Keratinocyte (primary cell): ENCODE data around the gene CFAP299. TPM values are rescaled to one million over a fixed set of nuclear protein-coding genes. Genes with fewer than 3 reads are reported as not detected.

ENCODE experiments used
- DNase-seq: peaks from one replicate; pipeline ENCODE4 v3.0.0-alpha.2; 2011; ENCODE audit warnings: low read depth, missing footprints, low spot score
- FAIRE-seq: peaks from 2 replicates; lab custom pipeline; 2011; peaks lifted over from hg19 to GRCh38; lab: Jason Lieb, UNC
- H2AFZ ChIP-seq: 2 replicates; pipeline ENCODE4 v1.6.0; 2012; ENCODE audit warnings: low read length, control low read depth, inconsistent platforms; ENCODE audit not compliant: control insufficient read depth
- H3K27ac ChIP-seq: 2 replicates; pipeline ENCODE4 v1.5.1; 2011; ENCODE audit warnings: low read length; ENCODE audit not compliant: control insufficient read depth, insufficient read depth
- H3K27me3 ChIP-seq: 3 replicates; pipeline ENCODE4 v1.6.0; 2011; ENCODE audit warnings: low read length; ENCODE audit not compliant: control insufficient read depth, insufficient read depth; ENCODE audit errors: extremely low read depth
- H3K36me3 ChIP-seq, 2 experiments: 2 replicates in 1 of 2; 3 replicates in 1 of 2; pipeline ENCODE4 v1.5.1; 2011; ENCODE audit warnings: low read length in 2 of 2, mild to moderate bottlenecking in 1 of 2; ENCODE audit not compliant: control insufficient read depth in 2 of 2, insufficient read depth in 2 of 2; ENCODE audit errors: extremely low read depth in 1 of 2
- H3K4me1 ChIP-seq: 3 replicates; pipeline ENCODE4 v1.5.1; 2011; ENCODE audit warnings: low read length; ENCODE audit not compliant: control insufficient read depth, insufficient read depth; ENCODE audit errors: extremely low read depth
- H3K4me2 ChIP-seq: 3 replicates; pipeline ENCODE4 v1.6.0; 2011; ENCODE audit warnings: low read depth, low read length; ENCODE audit not compliant: control insufficient read depth, insufficient read depth; ENCODE audit errors: extremely low read depth
- H3K4me3 ChIP-seq, 3 experiments: fragments of 200-600 bp in 1 of 3; sonication (generic) in 1 of 3; 2 replicates in 2 of 3; 3 replicates in 1 of 3; pipeline ENCODE4 v1.5.1; 2011 to 2016; ENCODE audit warnings: low read length in 3 of 3, mild to moderate bottlenecking in 3 of 3, control low read depth in 2 of 3, inconsistent platforms in 1 of 3, low read depth in 1 of 3, mixed read lengths in 1 of 3, mixed run types in 1 of 3, moderate library complexity in 1 of 3; ENCODE audit not compliant: control insufficient read depth in 2 of 3, insufficient read depth in 2 of 3; ENCODE audit errors: extremely low read depth in 1 of 3
- H3K79me2 ChIP-seq: 2 replicates; pipeline ENCODE4 v1.6.0; 2012; ENCODE audit warnings: low read length; ENCODE audit not compliant: control insufficient read depth, insufficient read depth
- H3K9ac ChIP-seq: 3 replicates; pipeline ENCODE4 v1.6.0; 2011; ENCODE audit warnings: low read length; ENCODE audit not compliant: control insufficient read depth, insufficient read depth; ENCODE audit errors: extremely low read depth
- H3K9me1 ChIP-seq: 3 replicates; pipeline ENCODE4 v1.6.0; 2011; ENCODE audit warnings: low read length; ENCODE audit not compliant: control insufficient read depth, insufficient read depth; ENCODE audit errors: extremely low read depth
- H3K9me3 ChIP-seq: 2 replicates; pipeline ENCODE4 v1.5.1; 2012; ENCODE audit warnings: low read depth, low read length; ENCODE audit not compliant: control insufficient read depth
- H4K20me1 ChIP-seq: 3 replicates; pipeline ENCODE4 v1.6.0; 2011; ENCODE audit warnings: low read length; ENCODE audit not compliant: control insufficient read depth, insufficient read depth; ENCODE audit errors: extremely low read depth
- EZH2 ChIP-seq: IDR thresholded peaks from one replicate; pipeline ENCODE4 v1.6.1; 2012; ENCODE audit warnings: inconsistent platforms, mild to moderate bottlenecking, low read length, moderate library complexity
- dilution Hi-C: fragments of 300-500 bp; cut with MboI; formaldehyde crosslinking; loops from one replicate; pipeline ENCODE4 v1.7.0; 2020; ENCODE audit warnings: low sequenced_read_pairs; ENCODE audit not compliant: extremely low pct_ligation_motif_present
- polyA plus RNA-seq, 5 experiments: library from polyadenylated mRNA; depleted of rRNA in 3 of 5; stranded (reverse) in 3 of 5; stranded (forward) in 1 of 5; unstranded in 1 of 5; fragments of >200 nt; gene quantifications; 1 replicate in 1 of 5; 2 replicates in 3 of 5; 3 replicates in 1 of 5; pipeline versions ENCODE4 v1.2.1 to v1.2.3, GENCODE V29; 2011 to 2012; ENCODE audit warnings: missing spikeins in 2 of 5, low read depth in 1 of 5, low replicate concordance in 1 of 5
- TF ChIP-seq, protein P1 (sequence below), 3 experiments: IDR thresholded peaks in 1 of 3; conservative IDR thresholded peaks in 1 of 3; optimal IDR thresholded peaks in 1 of 3; 2 replicates in 2 of 3; 3 replicates in 1 of 3; pipeline versions ENCODE3 to v1.5.1; 2011; ENCODE audit warnings: low read length in 3 of 3, mild to moderate bottlenecking in 3 of 3, moderate library complexity in 2 of 3, control low read depth in 1 of 3, inconsistent platforms in 1 of 3; ENCODE audit not compliant: insufficient read depth in 2 of 3; ENCODE audit errors: extremely low read depth in 1 of 3

Gene CFAP299
- polyA plus RNA-seq, 1 donor (not counting 4 experiments of a cell fraction or from before 2014, with no cell fraction given), result 0.14 TPM

GRCh38 chr4:80362578-80363181 lies 27.1 kb downstream of the CFAP299 start:
- H3K4me2 ChIP-seq, result no peak overlapping the region
- no peak overlapping the region for H2AFZ ChIP-seq
- dilution Hi-C loops, result loop anchor here (25.0 kb wide), 1 partner anchor 675 kb away; the partner anchor contains the start of gene BMP3
- H4K20me1 ChIP-seq, result no peaks in the 10 kb centered on the region
- no peaks in the 10 kb centered on the region for H3K9me3 ChIP-seq
- H3K36me3 ChIP-seq, result no peaks in the 10 kb centered on the region
- no peak overlapping the region for H3K9ac ChIP-seq
- TF ChIP-seq, protein P1, sequence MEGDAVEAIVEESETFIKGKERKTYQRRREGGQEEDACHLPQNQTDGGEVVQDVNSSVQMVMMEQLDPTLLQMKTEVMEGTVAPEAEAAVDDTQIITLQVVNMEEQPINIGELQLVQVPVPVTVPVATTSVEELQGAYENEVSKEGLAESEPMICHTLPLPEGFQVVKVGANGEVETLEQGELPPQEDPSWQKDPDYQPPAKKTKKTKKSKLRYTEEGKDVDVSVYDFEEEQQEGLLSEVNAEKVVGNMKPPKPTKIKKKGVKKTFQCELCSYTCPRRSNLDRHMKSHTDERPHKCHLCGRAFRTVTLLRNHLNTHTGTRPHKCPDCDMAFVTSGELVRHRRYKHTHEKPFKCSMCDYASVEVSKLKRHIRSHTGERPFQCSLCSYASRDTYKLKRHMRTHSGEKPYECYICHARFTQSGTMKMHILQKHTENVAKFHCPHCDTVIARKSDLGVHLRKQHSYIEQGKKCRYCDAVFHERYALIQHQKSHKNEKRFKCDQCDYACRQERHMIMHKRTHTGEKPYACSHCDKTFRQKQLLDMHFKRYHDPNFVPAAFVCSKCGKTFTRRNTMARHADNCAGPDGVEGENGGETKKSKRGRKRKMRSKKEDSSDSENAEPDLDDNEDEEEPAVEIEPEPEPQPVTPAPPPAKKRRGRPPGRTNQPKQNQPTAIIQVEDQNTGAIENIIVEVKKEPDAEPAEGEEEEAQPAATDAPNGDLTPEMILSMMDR (optimal IDR thresholded peaks at IDR 0.05 in 1 of 3, IDR thresholded peaks at IDR 0.05 in 1 of 3, conservative IDR thresholded peaks at IDR 0.05 in 1 of 3; ENCODE audit: extremely low read depth in 1 of 3, insufficient read depth in 2 of 3, low read length in 3 of 3), result peak; percentile 65 to 73 (median 68)
- TF ChIP-seq EZH2, result no peak
- no peaks in the 10 kb centered on the region for H3K4me1 ChIP-seq
- H3K27me3 ChIP-seq, result no peaks in the 10 kb centered on the region
- H3K4me3 ChIP-seq, result no peak overlapping the region
- H3K27ac ChIP-seq, result no peak overlapping the region
- no peak for DNase-seq
- H3K79me2 ChIP-seq, result no peaks in the 10 kb centered on the region
- H3K9me1 ChIP-seq, result no peaks in the 10 kb centered on the region
- FAIRE-seq, result no peak

DNA sequence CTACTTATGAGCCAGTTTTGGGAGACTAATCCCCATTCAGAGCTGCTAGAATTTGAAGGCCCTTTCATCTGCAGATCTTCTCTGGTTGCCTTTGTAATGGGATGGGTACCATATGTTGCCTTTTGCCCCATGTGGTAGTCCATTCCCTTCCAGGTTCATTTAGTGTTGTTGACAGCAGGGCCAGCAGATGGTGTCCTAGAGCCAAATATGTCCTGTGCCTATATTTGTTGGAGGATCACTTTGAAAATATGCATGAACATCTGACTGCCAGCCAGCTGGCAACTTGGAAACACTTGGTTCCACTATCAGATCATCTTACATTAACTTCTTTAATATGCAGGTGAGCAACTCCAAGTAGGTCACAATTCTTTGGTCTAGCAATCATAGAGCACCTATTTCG lies 30.4 kb downstream of the CFAP299 start:
- Histone ChIP-seq H3K4me1 (no peaks in the 10 kb centered on the region), H3K79me2 (no peaks in the 10 kb centered on the region), H3K4me2 (no peak overlapping the region), H3K36me3 (no peaks in the 10 kb centered on the region), H3K9me3 (peaks cover 3% of the 10 kb centered on the region), H3K9ac (no peak overlapping the region), H3K27me3 (no peaks in the 10 kb centered on the region), H3K27ac (no peak overlapping the region), H3K9me1 (no peaks in the 10 kb centered on the region), H4K20me1 (no peaks in the 10 kb centered on the region), H2AFZ (no peak overlapping the region), H3K4me3 (no peak overlapping the region)
- dilution Hi-C loops, result loop anchor here (25.0 kb wide), 1 partner anchor 671 kb away; the partner anchor contains the start of gene BMP3
- peak; percentile 15 for DNase-seq
- peak; percentile 86 for FAIRE-seq
- TF ChIP-seq, protein P1 (optimal IDR thresholded peaks at IDR 0.05 in 1 of 3, IDR thresholded peaks at IDR 0.05 in 1 of 3, conservative IDR thresholded peaks at IDR 0.05 in 1 of 3; ENCODE audit: extremely low read depth in 1 of 3, insufficient read depth in 2 of 3, low read length in 3 of 3), result peak; percentile 65 to 89 (median 79)
- TF ChIP-seq EZH2, result no peak
